HG02943 (cell line): ENCODE data around the gene COL24A1.
"Not testable (repeated sequence)": the region's sequence is repeated elsewhere in the genome, so short reads cannot be mapped to it uniquely, and the experiment has no call there.

Experiments used
- ATAC-seq: cut with Tn5 transposase; IDR thresholded peaks from one replicate; pipeline ENCODE4 v1.9.1; 2021; ENCODE audit warnings: mild to moderate bottlenecking, low read depth, moderate library complexity; ENCODE audit not compliant: unreplicated experiment

Gene COL24A1

GRCh38 chr1:86085741-86086409, 70.7 kb downstream of the COL24A1 start:
- ATAC-seq: no peak

GRCh38 chr1:86084998-86085397, 71.6 kb downstream of the COL24A1 start:
- no peak for ATAC-seq

- ATAC-seq: no peak
Measured at GRCh38 chr1:86082183-86082582, 74.4 kb downstream of the COL24A1 start.

- ATAC-seq: not testable (repeated sequence)
Measured at GRCh38 chr1:86072474-86072873, 84.1 kb downstream of the COL24A1 start.

DNA sequence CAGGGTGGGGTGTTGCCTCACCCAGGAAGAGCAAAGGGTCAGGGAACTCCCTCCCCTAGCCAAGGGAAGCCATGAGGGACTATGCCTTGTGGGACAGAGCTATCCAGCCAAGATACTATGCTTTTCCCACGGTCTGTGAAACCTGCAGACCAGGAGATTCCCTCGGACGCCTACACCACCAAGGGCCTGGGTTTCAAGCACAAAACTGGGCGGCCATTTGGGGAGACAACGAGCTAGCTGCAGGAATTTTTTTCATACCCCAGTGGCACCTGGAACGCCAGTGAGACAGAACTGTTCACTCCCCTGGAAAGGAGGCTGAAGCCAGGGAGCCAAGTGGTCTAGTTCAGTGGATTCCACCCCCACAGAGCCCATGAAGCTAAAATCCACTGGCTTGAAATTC, 84.7 kb downstream of the COL24A1 start:
- not testable (repeated sequence) for ATAC-seq

DNA sequence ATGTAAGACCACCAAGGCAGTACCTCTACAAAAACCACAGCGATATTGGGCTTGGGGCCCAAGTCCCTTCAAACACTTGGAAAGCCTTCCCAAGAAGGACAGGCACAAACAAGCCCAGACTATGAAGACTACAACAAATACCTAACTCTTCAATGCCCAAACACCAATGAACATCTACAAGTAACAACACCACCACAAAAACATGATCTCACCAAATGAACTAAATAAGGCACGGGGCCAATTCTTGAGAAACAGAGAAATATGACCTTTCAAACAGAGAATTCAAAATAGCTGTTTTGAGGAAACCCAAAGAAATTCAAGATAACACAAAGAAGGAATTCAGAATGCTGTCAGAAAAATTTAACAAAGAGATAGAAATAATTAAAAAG, 86.8 kb downstream of the COL24A1 start:
- ATAC-seq: no peak

DNA sequence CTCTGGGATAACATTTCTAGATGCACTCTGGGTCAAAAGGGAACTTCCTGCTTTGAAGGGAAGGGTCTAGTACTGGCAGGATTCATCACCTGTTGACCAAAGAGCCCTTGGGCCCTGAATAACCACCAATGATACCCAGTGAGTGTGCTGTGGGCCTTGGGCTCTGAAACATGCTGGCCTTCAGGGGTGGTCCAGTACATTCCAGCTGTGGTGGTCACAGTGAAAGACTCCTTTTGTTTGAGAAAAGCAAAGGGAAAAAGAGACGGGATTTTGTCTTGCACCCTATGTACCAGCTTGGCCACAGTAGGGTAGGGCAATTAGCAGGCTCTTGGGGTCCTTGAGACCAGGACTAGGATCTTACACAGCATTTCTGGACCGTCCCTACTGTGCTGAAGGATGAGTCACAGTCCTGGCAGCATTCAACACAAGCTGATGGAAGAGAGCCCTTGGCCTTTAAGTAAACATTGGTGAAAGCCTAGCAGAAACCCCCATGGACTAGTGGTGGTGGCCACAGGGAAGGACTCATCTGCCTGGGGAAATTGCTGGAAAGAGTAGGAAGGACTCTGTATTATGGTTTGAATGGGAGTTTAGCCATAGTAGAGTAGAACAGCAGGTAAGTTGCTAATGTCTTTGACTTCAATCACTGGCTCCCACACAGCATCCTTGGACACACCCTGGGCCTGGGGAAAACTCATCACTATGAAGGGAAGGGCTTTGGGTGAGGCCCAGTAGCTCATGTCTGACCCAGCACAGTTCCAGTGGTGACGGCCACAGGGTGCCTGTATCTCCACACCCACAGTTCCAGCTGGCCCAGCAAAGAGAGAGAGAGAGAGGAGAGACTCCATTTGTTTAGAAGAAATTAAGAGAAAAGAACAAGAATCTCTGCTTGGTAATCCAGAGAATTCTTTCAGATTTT, 87.5 kb downstream of the COL24A1 start:
- ATAC-seq: no peak

DNA sequence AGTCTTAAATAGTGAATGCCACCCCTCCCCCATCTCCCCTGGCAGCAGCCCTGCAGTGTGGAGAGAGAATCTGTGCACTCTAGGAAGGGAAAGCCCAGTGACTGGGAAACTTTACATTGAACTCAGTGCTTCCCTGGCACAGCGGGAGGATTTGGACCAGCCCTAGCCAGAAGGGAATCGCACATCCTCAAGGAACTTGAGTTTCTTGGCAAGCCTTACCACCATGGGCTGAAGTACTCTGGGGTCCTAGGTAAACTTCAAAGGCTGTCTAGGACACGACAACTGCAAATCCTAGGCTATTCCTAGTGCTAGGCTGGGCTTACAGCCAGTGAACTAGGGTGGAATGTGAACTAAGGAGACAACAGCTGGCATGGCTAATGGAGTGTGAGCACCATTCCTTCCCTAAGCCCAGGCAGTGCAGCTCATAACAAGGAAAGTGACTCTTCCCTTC, 88.3 kb downstream of the COL24A1 start:
- no peak for ATAC-seq

DNA sequence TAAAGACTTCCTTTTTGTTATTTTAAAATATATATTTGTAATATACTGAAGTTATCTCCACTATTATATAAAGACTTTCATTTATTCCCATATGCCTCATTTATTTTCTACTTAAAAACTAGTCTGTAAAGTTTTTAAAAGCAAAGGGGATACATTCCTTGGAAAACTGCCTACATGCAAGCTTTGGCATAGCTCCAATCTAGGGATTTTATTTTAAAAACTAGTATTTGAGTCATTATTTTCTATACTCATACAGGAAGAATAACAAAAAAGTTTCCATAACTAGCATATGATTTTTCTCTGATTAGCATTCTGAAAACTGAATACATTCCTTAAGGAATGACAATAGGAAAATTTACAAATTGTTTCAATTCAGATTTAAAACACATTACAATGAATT, 88.9 kb downstream of the COL24A1 start:
- no peak for ATAC-seq

DNA sequence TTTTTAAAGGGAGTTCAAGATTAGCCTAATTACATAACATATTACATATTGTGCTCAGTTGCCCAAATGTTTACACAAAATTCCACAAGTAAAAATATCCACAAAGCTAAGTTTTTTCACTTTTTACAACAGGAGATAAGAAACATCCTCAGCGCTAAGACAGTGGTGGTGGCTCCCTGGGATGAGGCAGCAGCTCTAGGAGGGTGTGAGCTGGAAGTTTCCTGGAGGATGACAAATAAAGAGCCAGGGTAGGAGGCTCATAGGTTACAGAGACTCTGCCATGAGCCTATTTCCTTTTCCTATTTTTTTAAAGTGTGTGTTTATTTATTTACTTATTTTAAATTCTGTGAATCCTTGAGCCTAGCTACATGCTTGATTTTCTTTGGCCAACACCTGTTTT, 91.7 kb downstream of the COL24A1 start:
- no peak for ATAC-seq

- ATAC-seq: no peak
Measured at GRCh38 chr1:86063721-86064120, 92.9 kb downstream of the COL24A1 start.

DNA sequence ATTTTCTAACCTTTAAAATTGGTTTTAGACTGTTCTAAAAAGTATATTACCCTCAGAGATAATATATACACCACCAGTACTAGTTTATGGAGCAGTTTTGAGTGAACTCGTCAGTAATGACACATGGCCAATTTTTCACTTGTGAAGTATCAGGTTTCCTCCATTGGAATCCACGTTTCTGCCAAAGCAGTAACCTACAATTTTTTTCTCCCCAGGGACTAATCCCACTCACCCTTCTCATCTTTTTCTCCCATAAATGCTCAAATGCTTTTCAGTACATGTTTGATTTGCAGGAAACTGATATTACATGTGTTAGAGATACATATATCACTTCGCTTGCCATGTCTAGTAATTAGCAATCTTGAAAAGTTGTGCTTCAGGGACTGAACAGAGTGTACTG, 94.1 kb downstream of the COL24A1 start:
- no peak for ATAC-seq

DNA sequence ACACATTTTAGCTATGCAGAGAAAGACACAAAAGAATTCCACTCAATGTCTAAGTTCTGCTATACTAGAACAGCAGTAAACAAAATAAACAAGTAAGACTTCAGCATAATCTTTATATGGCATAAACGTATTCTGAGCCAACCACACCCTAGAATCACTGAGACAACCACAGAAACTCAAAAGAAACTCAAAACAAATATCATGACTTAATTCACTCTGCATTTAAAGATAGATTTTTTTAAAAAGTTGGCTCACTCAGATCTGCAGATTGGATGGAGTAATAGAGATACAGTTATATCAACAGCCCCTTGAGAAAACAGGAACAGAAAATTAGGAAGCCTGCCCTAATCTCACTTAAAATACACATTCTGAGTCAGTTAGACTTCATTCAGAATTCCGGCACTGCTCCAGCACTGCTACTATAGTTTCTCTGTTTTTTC, 95.0 kb downstream of the COL24A1 start:
- ATAC-seq: no peak

DNA sequence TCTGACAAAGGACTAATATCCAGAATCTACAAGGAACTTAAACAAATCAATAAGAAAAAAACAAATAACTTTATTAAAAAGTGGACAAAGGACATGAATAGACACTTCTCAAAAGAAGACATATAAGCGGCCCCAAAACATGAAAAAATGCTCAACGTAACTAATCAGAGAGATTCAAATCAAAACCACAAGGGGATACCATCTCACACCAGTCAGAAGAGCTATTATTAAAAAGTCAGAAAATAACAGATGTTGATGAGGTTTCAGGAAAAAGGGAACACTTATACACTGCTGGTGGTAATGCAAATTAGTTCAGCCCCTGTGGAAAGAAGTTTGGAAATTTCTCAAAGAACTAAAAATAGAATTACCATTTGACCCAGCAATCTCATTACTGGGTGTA, 102.2 kb downstream of the COL24A1 start:
- no peak for ATAC-seq

- no peak for ATAC-seq
Measured at GRCh38 chr1:86052948-86053698, 103.4 kb downstream of the COL24A1 start.

GRCh38 chr1:86035101-86035500, 121.5 kb downstream of the COL24A1 start:
- ATAC-seq: no peak

DNA sequence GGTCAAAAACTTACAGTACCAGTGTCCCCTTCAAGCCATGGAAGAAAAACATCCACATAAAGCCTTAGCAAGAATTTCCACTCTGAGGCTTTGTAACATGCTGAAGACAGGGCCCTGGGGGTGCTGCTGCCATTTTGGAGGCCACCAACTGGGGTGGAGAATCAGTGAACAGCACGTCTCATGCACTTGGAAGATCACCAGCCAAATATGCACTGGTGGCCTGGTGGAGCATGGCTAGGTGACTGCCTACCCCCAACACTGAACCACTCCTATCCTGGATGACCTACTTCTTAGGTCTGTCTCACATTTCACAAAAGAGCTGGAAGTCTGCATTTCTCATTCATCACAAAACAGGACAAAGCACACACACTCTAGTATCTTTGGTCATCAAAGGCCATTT, 126.4 kb downstream of the COL24A1 start:
- no peak for ATAC-seq

DNA sequence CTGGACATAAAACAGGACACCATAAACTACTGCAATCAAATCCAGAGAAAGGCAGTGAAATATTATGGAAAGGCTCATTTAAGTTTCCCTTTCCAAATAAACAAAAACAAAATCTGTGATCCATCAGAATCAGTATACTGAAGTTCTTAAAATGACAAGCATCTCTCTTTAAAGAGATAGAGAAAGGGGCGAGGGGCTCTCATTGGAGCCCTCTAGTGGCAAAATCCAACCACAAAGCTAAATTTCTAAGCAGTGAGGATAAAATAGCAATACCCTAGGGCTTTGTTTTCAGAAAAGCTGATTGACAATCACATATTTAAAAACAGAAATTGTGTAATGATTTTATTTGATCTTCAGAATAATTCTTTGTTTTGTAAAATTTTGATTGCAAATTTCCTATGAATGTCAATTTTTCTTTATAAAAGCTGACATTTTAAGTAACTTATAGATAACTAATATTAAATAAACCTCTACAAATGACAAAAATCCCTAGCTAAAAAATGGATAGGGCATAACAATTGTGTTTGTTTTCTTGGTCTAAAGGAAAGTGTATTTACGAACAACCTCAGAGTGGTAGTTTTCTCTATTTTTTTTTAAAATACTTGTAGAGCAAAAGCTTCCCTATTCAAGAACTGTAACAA, 138.2 kb downstream of the COL24A1 start:
- ATAC-seq: peak; percentile 63

GRCh38 chr1:86016076-86016759, 140.4 kb downstream of the COL24A1 start:
- peak; percentile 57 for ATAC-seq

- ATAC-seq: no peak
Measured at GRCh38 chr1:86015375-86015774, 141.2 kb downstream of the COL24A1 start.
